WTC11 (cell line): ENCODE data around the gene EPM2AIP1.

Experiments
- TP53 ChIP-seq: sonication (generic); formaldehyde crosslinking; IDR thresholded peaks from 2 replicates; pipeline ENCODE4 v1.8.1; 2023; ENCODE audit warnings: mild to moderate bottlenecking, missing genetic modification reagents
- TF ChIP-seq, protein P1 (sequence below): fragments of 200-600 bp; IDR thresholded peaks from 2 replicates; pipeline ENCODE4 v1.8.0; 2022; ENCODE audit warnings: antibody characterized with exemption

GRCh38 chr3:37029516-37030163, 36.7 kb upstream of the EPM2AIP1 start:
- TF ChIP-seq, protein P1, sequence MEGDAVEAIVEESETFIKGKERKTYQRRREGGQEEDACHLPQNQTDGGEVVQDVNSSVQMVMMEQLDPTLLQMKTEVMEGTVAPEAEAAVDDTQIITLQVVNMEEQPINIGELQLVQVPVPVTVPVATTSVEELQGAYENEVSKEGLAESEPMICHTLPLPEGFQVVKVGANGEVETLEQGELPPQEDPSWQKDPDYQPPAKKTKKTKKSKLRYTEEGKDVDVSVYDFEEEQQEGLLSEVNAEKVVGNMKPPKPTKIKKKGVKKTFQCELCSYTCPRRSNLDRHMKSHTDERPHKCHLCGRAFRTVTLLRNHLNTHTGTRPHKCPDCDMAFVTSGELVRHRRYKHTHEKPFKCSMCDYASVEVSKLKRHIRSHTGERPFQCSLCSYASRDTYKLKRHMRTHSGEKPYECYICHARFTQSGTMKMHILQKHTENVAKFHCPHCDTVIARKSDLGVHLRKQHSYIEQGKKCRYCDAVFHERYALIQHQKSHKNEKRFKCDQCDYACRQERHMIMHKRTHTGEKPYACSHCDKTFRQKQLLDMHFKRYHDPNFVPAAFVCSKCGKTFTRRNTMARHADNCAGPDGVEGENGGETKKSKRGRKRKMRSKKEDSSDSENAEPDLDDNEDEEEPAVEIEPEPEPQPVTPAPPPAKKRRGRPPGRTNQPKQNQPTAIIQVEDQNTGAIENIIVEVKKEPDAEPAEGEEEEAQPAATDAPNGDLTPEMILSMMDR, result no peak
- TF ChIP-seq TP53 (CRISPR knock-in tag), result no peak
